Brain microvascular endothelial cell (primary cell): ENCODE data around the gene SLC8A1.

ENCODE experiments used
- DNase-seq: peaks from one replicate; pipeline ENCODE4 v3.0.0-alpha.2; 2020
- H3K27ac ChIP-seq: fragments of 250-450 bp; sonication (Bioruptor Pico); 2 replicates; pipeline ENCODE4 v1.5.1; 2020; ENCODE audit warnings: mild to moderate bottlenecking, moderate library complexity
- H3K27me3 ChIP-seq: fragments of 250-450 bp; sonication (Bioruptor Pico); replicated peaks from 2 replicates; pipeline ENCODE4 v1.5.1; 2020; ENCODE audit warnings: mild to moderate bottlenecking
- H3K36me3 ChIP-seq: fragments of 250-450 bp; sonication (Bioruptor Pico); replicated peaks from 2 replicates; pipeline ENCODE4 v1.5.1; 2020; ENCODE audit warnings: mild to moderate bottlenecking
- H3K4me3 ChIP-seq: 2 replicates; pipeline ENCODE4 v1.5.1; 2011; ENCODE audit warnings: low read depth, mild to moderate bottlenecking, control low read depth, low read length, moderate library complexity
- in situ Hi-C: cut with HindIII; loops from 2 replicates; pipeline ENCODE4 v1.10.0; 2017; ENCODE audit warnings: low sequenced_read_pairs, low pct_ligation_motif_present
- TF ChIP-seq, protein P1 (sequence below): IDR thresholded peaks from 2 replicates; pipeline ENCODE4 v1.5.1; 2011; ENCODE audit warnings: low read depth, mild to moderate bottlenecking, moderate library complexity, low read length, control low read depth, inconsistent platforms; ENCODE audit errors: missing control alignments

SLC8A1 gene

DNA sequence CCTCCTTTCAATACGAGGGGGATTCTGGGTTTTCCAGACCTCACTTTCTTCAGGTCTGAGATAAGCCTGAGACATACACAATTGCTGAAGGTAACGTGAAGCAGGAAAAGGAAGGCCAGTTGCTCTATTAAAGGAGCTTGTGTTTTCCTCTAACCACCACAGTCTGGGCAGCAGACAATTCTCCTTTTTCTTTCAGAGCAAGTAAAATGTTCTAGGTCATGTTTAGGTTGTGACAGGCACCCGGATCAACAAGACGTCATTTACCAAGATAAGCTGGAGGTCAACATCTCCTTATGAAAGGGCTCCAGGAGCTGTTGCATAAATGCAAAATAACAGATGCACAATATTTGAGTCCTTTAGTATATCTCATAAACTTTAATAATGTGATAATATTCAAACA lies 148.1 kb downstream of the SLC8A1 start:
- TF ChIP-seq, protein P1, sequence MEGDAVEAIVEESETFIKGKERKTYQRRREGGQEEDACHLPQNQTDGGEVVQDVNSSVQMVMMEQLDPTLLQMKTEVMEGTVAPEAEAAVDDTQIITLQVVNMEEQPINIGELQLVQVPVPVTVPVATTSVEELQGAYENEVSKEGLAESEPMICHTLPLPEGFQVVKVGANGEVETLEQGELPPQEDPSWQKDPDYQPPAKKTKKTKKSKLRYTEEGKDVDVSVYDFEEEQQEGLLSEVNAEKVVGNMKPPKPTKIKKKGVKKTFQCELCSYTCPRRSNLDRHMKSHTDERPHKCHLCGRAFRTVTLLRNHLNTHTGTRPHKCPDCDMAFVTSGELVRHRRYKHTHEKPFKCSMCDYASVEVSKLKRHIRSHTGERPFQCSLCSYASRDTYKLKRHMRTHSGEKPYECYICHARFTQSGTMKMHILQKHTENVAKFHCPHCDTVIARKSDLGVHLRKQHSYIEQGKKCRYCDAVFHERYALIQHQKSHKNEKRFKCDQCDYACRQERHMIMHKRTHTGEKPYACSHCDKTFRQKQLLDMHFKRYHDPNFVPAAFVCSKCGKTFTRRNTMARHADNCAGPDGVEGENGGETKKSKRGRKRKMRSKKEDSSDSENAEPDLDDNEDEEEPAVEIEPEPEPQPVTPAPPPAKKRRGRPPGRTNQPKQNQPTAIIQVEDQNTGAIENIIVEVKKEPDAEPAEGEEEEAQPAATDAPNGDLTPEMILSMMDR, result no peak
- Histone ChIP-seq H3K27ac (no peak overlapping the region), H3K27me3 (no peaks in the 10 kb centered on the region), H3K36me3 (no peaks in the 10 kb centered on the region), H3K4me3 (no peak overlapping the region)
- DNase-seq, result no peak
- in situ Hi-C loops, result no loop called here

DNA sequence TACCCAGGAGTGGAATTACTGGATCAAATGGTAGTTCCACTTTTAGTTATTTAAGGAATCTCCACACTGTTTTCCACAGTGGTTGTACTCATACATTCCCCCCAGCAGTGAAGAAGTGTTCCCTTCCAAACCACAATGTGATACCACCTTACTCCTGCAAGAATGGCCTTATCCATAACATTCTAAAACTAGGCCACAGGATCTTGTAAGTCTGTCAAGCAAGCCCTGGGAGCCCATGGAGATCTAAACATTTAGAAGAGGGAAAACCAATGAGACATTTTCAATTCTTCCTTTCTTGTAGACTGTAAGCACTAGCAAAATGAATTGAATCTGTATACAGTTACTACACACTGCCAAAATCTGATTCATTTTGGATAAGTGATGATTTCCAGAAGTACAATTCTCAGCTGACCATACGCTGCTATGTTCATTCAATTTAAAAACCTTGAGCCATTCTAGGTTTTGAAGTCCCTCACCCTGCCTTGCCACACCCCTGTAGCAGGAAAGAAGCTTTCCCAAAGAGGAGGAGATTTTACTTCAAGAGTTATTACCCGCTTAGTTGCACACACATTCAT lies 149.1 kb downstream of the SLC8A1 start:
- Histone ChIP-seq H3K4me3 (no peak overlapping the region), H3K27me3 (no peaks in the 10 kb centered on the region), H3K36me3 (no peaks in the 10 kb centered on the region), H3K27ac (no peak overlapping the region)
- in situ Hi-C loops, result no loop called here
- no peak for DNase-seq
- TF ChIP-seq, protein P1, result no peak

DNA sequence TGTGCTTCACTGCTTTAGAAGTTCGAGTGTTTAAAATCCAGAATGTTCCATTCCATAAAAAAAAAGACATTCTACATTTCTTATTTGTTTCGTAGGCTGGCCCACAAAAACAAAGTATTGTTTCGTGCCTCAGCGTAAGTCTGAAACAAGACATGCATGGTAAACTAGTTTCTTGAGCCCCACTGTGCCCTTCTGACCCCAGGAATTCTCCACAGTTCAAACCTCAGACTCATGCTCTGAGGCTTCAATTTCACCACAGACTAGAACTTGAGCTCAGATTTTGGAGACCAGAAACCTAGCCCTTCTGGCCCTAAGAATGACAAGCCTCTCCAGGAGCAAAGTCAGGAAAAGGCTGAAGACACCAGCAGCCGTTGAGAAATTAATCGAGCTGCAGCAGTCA lies 151.5 kb downstream of the SLC8A1 start:
- no peaks in the 10 kb centered on the region for H3K36me3 ChIP-seq
- no peak overlapping the region for H3K4me3 ChIP-seq
- in situ Hi-C loops, result no loop called here
- TF ChIP-seq, protein P1, result no peak
- no peak overlapping the region for H3K27ac ChIP-seq
- no peaks in the 10 kb centered on the region for H3K27me3 ChIP-seq
- DNase-seq, result no peak

DNA sequence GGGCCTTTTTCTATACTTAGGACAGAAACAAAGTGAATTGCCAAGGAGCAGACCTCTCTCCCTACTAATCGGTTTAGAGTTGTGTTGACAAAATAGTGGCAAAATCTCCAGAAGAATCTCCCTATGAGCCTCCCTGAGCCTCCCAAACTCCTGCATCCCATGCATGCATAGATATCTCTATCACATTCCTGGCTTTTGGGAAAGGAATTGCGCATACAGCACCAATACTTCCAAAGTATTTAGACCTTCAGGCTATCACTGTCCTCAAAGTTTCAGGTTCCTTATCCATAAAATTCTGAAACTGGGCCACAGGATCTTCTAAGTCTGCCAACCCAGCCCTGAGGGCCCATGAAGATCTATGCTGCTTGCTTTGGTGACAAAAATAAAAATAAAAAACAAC lies 152.1 kb downstream of the SLC8A1 start:
- in situ Hi-C loops, result no loop called here
- Histone ChIP-seq H3K4me3 (no peak overlapping the region), H3K27me3 (no peaks in the 10 kb centered on the region), H3K36me3 (no peaks in the 10 kb centered on the region), H3K27ac (no peak overlapping the region)
- no peak for DNase-seq
- TF ChIP-seq, protein P1, result no peak

DNA sequence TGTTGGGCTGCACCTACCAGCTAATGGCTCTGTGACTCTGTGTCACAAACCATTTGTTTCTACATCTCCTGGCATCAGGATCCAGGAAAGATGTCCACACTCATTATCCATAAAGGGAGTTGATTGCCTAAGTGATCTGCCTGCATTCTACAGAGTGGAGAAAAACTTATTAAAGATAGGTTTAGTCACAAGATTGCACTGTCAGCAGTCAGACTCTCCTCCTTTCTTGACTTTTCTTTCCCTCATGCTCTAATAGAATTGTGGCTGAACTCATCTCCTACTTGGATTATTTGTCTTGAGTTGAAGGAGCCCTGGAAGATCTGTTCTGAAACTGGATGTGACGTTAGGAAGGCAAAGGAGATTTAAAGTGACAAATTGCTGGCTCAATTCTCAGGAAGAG lies 152.7 kb downstream of the SLC8A1 start:
- Histone ChIP-seq H3K4me3 (no peak overlapping the region), H3K27me3 (no peaks in the 10 kb centered on the region), H3K27ac (no peak overlapping the region), H3K36me3 (no peaks in the 10 kb centered on the region)
- no peak for DNase-seq
- in situ Hi-C loops, result no loop called here
- TF ChIP-seq, protein P1, result no peak

DNA sequence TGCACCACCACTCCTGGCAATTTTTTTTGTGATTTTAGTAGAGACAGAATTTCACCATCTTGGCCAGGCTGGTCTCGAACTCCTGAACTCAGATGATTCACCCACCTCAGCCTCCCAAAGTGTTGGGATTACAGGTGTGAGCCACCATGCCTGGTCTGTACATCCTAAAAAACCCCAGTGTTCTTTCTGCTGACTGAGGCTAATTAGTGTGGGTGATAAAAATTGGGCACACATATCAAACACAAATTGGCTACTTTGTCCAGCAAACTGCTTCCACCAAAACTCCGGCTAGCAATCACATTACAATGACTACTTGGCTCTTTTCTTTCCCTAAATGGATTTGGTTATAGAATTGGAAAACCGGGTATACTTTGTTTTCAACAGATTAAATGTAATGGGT lies 153.9 kb downstream of the SLC8A1 start:
- no peaks in the 10 kb centered on the region for H3K27me3 ChIP-seq
- TF ChIP-seq, protein P1, result no peak
- no peaks in the 10 kb centered on the region for H3K36me3 ChIP-seq
- DNase-seq, result no peak
- no peak overlapping the region for H3K4me3 ChIP-seq
- H3K27ac ChIP-seq, result no peak overlapping the region
- in situ Hi-C loops, result no loop called here
